ENCODE measurements around the gene VWA5B2. TPM values are rescaled to one million over a fixed set of nuclear protein-coding genes. Genes with fewer than 3 reads are reported as not detected.

Gene VWA5B2
- total RNA-seq, 1 donor from 2014 or later, result 0.25 TPM

- no peaks in the 10 kb centered on the region for H3K9me3 Mint-ChIP-seq (ENCODE audit: low read depth)
- H3K27ac Mint-ChIP-seq (ENCODE audit: unreplicated experiment), result no peak overlapping the region
- no peaks in the 10 kb centered on the region for H3K27me3 Mint-ChIP-seq (ENCODE audit: low read depth)
- no peak overlapping the region for H3K4me3 Mint-ChIP-seq (ENCODE audit: unreplicated experiment)
- no peak for DNase-seq (ENCODE audit: low spot score)
- no peaks in the 10 kb centered on the region for H3K4me1 Mint-ChIP-seq (ENCODE audit: low read depth)
- TF ChIP-seq CTCF (IDR thresholded peaks at IDR 0.05), result peak; percentile 52
- peaks cover 16% of the 10 kb centered on the region for H3K36me3 Mint-ChIP-seq (ENCODE audit: low read depth)
Measured at GRCh38 chr3:184241447-184242296, 12.3 kb downstream of the VWA5B2 start.

DNA sequence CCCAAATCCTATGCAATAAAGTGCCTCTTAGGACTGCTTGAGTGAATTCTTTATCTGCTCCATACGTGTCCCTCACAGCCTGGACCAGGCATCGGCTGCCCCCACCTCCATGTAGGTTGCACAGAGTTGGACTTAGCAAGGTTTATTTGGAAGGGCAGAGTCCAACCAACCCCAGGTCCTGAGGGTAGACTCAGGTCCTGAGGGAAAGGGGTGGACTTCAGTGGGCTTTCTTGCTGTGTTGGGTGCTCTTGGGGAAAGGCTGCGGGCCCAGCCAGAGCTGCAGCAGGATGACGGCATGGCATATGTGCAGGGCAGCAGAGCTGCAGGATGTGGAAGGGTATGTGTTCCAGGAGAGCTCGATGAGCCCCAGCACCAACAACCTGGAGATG, 12.9 kb downstream of the VWA5B2 start:
- Mint-ChIP-seq H3K4me1 (ENCODE audit: low read depth) (no peaks in the 10 kb centered on the region), H3K9me3 (ENCODE audit: low read depth) (no peaks in the 10 kb centered on the region), H3K4me3 (ENCODE audit: unreplicated experiment) (no peak overlapping the region), H3K36me3 (ENCODE audit: low read depth) (peaks cover 16% of the 10 kb centered on the region), H3K27ac (ENCODE audit: unreplicated experiment) (no peak overlapping the region), H3K27me3 (ENCODE audit: low read depth) (no peaks in the 10 kb centered on the region)
- no peak for TF ChIP-seq CTCF (IDR thresholded peaks at IDR 0.05)
- DNase-seq (ENCODE audit: low spot score), result no peak

- peak within 1 kb of the TSS; percentile 82 for H3K4me3 Mint-ChIP-seq (ENCODE audit: unreplicated experiment)
- DNase-seq (ENCODE audit: low spot score), result peak; percentile 93
- no peaks in the 10 kb centered on the region for H3K9me3 Mint-ChIP-seq (ENCODE audit: low read depth)
- H3K27me3 Mint-ChIP-seq (ENCODE audit: low read depth), result no peaks in the 10 kb centered on the region
- H3K4me1 Mint-ChIP-seq (ENCODE audit: low read depth), result peaks cover 6% of the 10 kb centered on the region
- H3K27ac Mint-ChIP-seq (ENCODE audit: unreplicated experiment), result peak within 1 kb of the TSS; percentile 96
- no peak for TF ChIP-seq CTCF (IDR thresholded peaks at IDR 0.05)
- H3K36me3 Mint-ChIP-seq (ENCODE audit: low read depth), result peaks cover 10% of the 10 kb centered on the region
Measured at GRCh38 chr3:184248454-184249411, 19.3 kb downstream of the VWA5B2 start, which contains the start of gene ALG3. TSS of gene ALG3 (minus strand) at chr3:184248962. CDS start at chr3:184248940, 22 bp downstream.

GRCh38 chr3:184249412-184250166, 20.2 kb downstream of the VWA5B2 start, which contains the start of gene EEF1AKMT4:
TSS of gene EEF1AKMT4 (plus strand) at chr3:184249672. CDS start at chr3:184249695, 23 bp downstream.
- Mint-ChIP-seq H3K27me3 (ENCODE audit: low read depth) (no peaks in the 10 kb centered on the region), H3K9me3 (ENCODE audit: low read depth) (no peaks in the 10 kb centered on the region), H3K27ac (ENCODE audit: unreplicated experiment) (peak within 1 kb of the TSS; percentile 96), H3K4me3 (ENCODE audit: unreplicated experiment) (peak within 1 kb of the TSS; percentile 82), H3K4me1 (ENCODE audit: low read depth) (peaks cover 6% of the 10 kb centered on the region), H3K36me3 (ENCODE audit: low read depth) (peaks cover 7% of the 10 kb centered on the region)
- no peak for TF ChIP-seq CTCF (IDR thresholded peaks at IDR 0.05)
- DNase-seq (ENCODE audit: low spot score), result peak; percentile 98

All from chondrocyte (in vitro differentiated cells).